Heart left ventricle (tissue), 16 donors: Measurements from ENCODE around the gene DDRGK1. TPM values are rescaled to one million over a fixed set of nuclear protein-coding genes. Genes with fewer than 3 reads are reported as not detected.

Source experiments
- ATAC-seq, 4 donors: fragments of 200-7000 bp; cut with Tn5 transposase; one replicate each; pipeline ENCODE4 v1.9.1; 2020 to 2022; ENCODE audit warnings: moderate library complexity in 4 of 4, mild to moderate bottlenecking in 3 of 4, moderate number of reproducible peaks in 1 of 4
- DNase-seq, 5 donors: peaks; one replicate each; pipeline ENCODE4 v3.0.0-alpha.2; 2020
- H3K27ac ChIP-seq, 12 donors: fragments of 200-600 bp; sonication (generic) in 4 of 12; one replicate each; pipeline versions ENCODE4 v1.5.0 to v1.8.0; 2016 to 2022; ENCODE audit warnings: mild to moderate bottlenecking in 2 of 12
- H3K27me3 ChIP-seq, 9 donors: fragments of 200-600 bp; sonication (generic) in 2 of 9; one replicate each; pipeline versions ENCODE4 v1.5.1 to v1.8.0; 2016 to 2022; ENCODE audit warnings: mild to moderate bottlenecking in 3 of 9
- H3K36me3 ChIP-seq, 9 donors: fragments of 200-600 bp; sonication (generic) in 2 of 9; one replicate each; pipeline versions ENCODE4 v1.5.0 to v1.8.0; 2018 to 2022; ENCODE audit warnings: mild to moderate bottlenecking in 2 of 9
- H3K4me1 ChIP-seq, 12 donors: fragments of 200-600 bp; sonication (generic) in 4 of 12; one replicate each; pipeline versions ENCODE4 v1.5.0 to v1.8.0; 2016 to 2022; ENCODE audit warnings: mild to moderate bottlenecking in 3 of 12
- H3K4me3 ChIP-seq, 12 donors: fragments of 200-600 bp; sonication (generic) in 4 of 12; one replicate each; pipeline versions ENCODE4 v1.5.0 to v1.8.0; 2017 to 2022; ENCODE audit warnings: mild to moderate bottlenecking in 9 of 12, moderate library complexity in 4 of 12
- H3K9me3 ChIP-seq, 12 donors: fragments of 200-600 bp; sonication (generic) in 4 of 12; one replicate each; pipeline versions ENCODE4 v1.5.0 to v1.8.0; 2016 to 2022; ENCODE audit warnings: mild to moderate bottlenecking in 1 of 12
- CTCF ChIP-seq, 12 donors: fragments of 200-600 bp; sonication (generic) in 4 of 12; IDR thresholded peaks; one replicate each; pipeline versions ENCODE4 v1.5.0 to v1.8.0; 2018 to 2022; ENCODE audit warnings: antibody characterized with exemption in 12 of 12, mild to moderate bottlenecking in 5 of 12
- POLR2A ChIP-seq, 2 donors: fragments of 450-650 bp; IDR thresholded peaks; one replicate each; pipeline ENCODE4 v1.6.1; 2017; ENCODE audit warnings: antibody characterized with exemption in 2 of 2, mild to moderate bottlenecking in 2 of 2, moderate library complexity in 2 of 2
- WGBS, 4 donors: extraction: QIAGEN DNeasy Blood & Tissue Kit in 2 of 4; methylation state at CpG; one replicate each; pipeline versions ENCODE4 v1.1.5 to v1.1.7; 2013 to 2018; 5-methylcytosine and 5-hydroxymethylcytosine counted together
- intact Hi-C, 10 donors: fragments of 100-400 bp; cut with DNase I; formaldehyde crosslinking; loops; one replicate each; pipeline versions ENCODE4 v1.11.1 to v1.14.2; 2022
- polyA plus RNA-seq, 2 donors: library from polyadenylated mRNA; stranded (reverse); fragments of 200-250 nt; gene quantifications; one replicate each; pipeline ENCODE4 v1.2.3, GENCODE V29; 2013
- total RNA-seq, 9 donors: library from RNA; depleted of rRNA in 2 of 9; stranded (reverse); fragments of >200 nt in 2 of 9; fragmentation: NEBNext Ultra II Directional in 3 of 9; extraction: Animal tissue kit (Norgen Biotek cat#: 25700) in 3 of 9; gene quantifications; one replicate each; pipeline versions ENCODE4 v1.1.0 to v1.2.4, GENCODE V29; 2016 to 2023
- donor health status: ischemic (EF 13 %, LVEDD 7.1; RV severe dilation, severe dysfunction).
- donor health status: healthy with polysubstance abuse.
- donor health status: DM: no; HTN: yes; CAD: no.
- donor health status: DM: no; HTN: no; CAD: no.
- donor health status: ischemic (EF 25% LVEDD 6.9; RV normal size, moderate dysfunction).
- donor health status: ischemic (EF 25% LVEDD 5.7; RV mildly dilated, moderate dysfunction).
- donor health status: healthy.
- donor health status: DM: yes; HTN: yes; CAD: no.
- donor health status: ischemic (EF 35%, LVEDD 5.7; RV mildly dilated, moderate dysfunction).
- donor health status: nonischemic (EF 11% LVEDD 7.7; RV severe dilation, severe dysfunction).
- donor health status: DM: yes; HTN: yes; CAD: no.
- donor health status: PGD.
- donor health status: ischemic (EF 29% LVEDD 5.4; RV normal size, mild dysfunction).
- donor health status: nonischemic (EF 23%, LVEDD 6.1; RV moderate dilation, normal function).

DDRGK1 gene
- total and polyA plus RNA-seq, 11 donors, result 25.1 to 78.3 (median 35.5) TPM

GRCh38 chr20:3164763-3165410 is 39.6 kb downstream of the DDRGK1 start:
- H3K36me3 ChIP-seq, result no peaks in the 10 kb centered on the region
- DNase-seq (peak in 1 of 5 donors; percentile 64), ATAC-seq (no peak)
- peak overlapping the region in 8 of 12 donors; percentile 17 to 48 (median 32) for H3K4me3 ChIP-seq
- H3K9me3 ChIP-seq, result no peaks in the 10 kb centered on the region
- 74 to 88% (median 82%) methylated on average over 19 to 41 of the region's 41 CpGs for WGBS, 4 donors
- TF ChIP-seq CTCF (IDR thresholded peaks at IDR 0.05) (no peak), POLR2A (IDR thresholded peaks at IDR 0.05) (no peak)
- H3K27me3 ChIP-seq, result peaks cover 0 to 25% (median 0%) of the 10 kb centered on the region in 9 donors
- intact Hi-C loops, result no loop called here
- H3K27ac ChIP-seq, result peak overlapping the region in 3 of 12 donors; percentile 14 to 57 (median 28)
- peaks cover 0 to 17% (median 10%) of the 10 kb centered on the region in 12 donors for H3K4me1 ChIP-seq

- no peaks in the 10 kb centered on the region for H3K36me3 ChIP-seq
- no peaks in the 10 kb centered on the region for H3K9me3 ChIP-seq
- H3K4me1 ChIP-seq, result peaks cover 0 to 17% (median 10%) of the 10 kb centered on the region in 12 donors
- DNase-seq (no peak), ATAC-seq (no peak)
- peaks cover 0 to 25% (median 0%) of the 10 kb centered on the region in 9 donors for H3K27me3 ChIP-seq
- intact Hi-C loops, result no loop called here
- H3K4me3 ChIP-seq, result peak overlapping the region in 7 of 12 donors; percentile 17 to 48 (median 32)
- no peak for TF ChIP-seq POLR2A (IDR thresholded peaks at IDR 0.05)
- TF ChIP-seq CTCF (IDR thresholded peaks at IDR 0.05), result no peak
- WGBS, 4 donors, result 85 to 94% (median 91%) methylated on average over 27 to 32 of the region's 32 CpGs
- H3K27ac ChIP-seq, result no peak overlapping the region
Observed at GRCh38 chr20:3164043-3164762, 40.3 kb downstream of the DDRGK1 start.

GRCh38 chr20:3163099-3164042 is 41.1 kb downstream of the DDRGK1 start:
- Histone ChIP-seq H3K4me3 (no peak overlapping the region), H3K27ac (no peak overlapping the region), H3K27me3 (peaks cover 0 to 17% (median 0%) of the 10 kb centered on the region in 9 donors), H3K36me3 (no peaks in the 10 kb centered on the region), H3K4me1 (peaks cover 0 to 24% (median 15%) of the 10 kb centered on the region in 12 donors), H3K9me3 (no peaks in the 10 kb centered on the region)
- DNase-seq (peak in 2 of 5 donors; percentile 31 to 46), ATAC-seq (no peak)
- TF ChIP-seq POLR2A (IDR thresholded peaks at IDR 0.05) (no peak), CTCF (IDR thresholded peaks at IDR 0.05) (no peak)
- 91 to 96% (median 91%) methylated on average over 13 to 14 of the region's 14 CpGs for WGBS, 4 donors
- intact Hi-C loops, result no loop called here
